ENCODE results near the gene ARHGAP15.

Gene ARHGAP15

GRCh38 chr2:143802871-143803650, 673.8 kb downstream of the ARHGAP15 start:
- DNase-seq, result no peak

- no peak for DNase-seq
These were observed 674.7 kb downstream of the ARHGAP15 start for GRCh38 chr2:143803936-143804335.

- no peak for DNase-seq
These were observed 676.4 kb downstream of the ARHGAP15 start for GRCh38 chr2:143805666-143806065.

GRCh38 chr2:143807192-143807591, 678.0 kb downstream of the ARHGAP15 start:
- no peak for DNase-seq

GRCh38 chr2:143807671-143808070, 678.5 kb downstream of the ARHGAP15 start:
- DNase-seq, result no peak

GRCh38 chr2:143808166-143808565, 678.9 kb downstream of the ARHGAP15 start:
- DNase-seq, result no peak

- no peak for DNase-seq
These were observed 685.9 kb downstream of the ARHGAP15 start for GRCh38 chr2:143815082-143815481.

- no peak for DNase-seq
These were observed 687.7 kb downstream of the ARHGAP15 start for GRCh38 chr2:143816916-143817315.

Data from retina (tissue), 1 donor.